ENCODE measurements around the gene RGS17. TPM values are rescaled to one million over a fixed set of nuclear protein-coding genes. Genes with fewer than 3 reads are reported as not detected.
A peak's percentile ranks its signal among the peaks of the same experiment; 100 is the strongest.

RGS17 gene
- total RNA-seq, 1 experiment from 2014 or later: 3.2 TPM

GRCh38 chr6:152982904-152983636 lies 148.0 kb downstream of the RGS17 start, which contains the start of gene FBXO5:
Gene FBXO5, minus strand, starts transcription at chr6:152983041. Its CDS starts 82 bp downstream, at chr6:152982959.
- Histone ChIP-seq H2BK15ac (ENCODE audit: low read depth, low read length) (no peak within 1 kb of the TSS), H3K79me1 (ENCODE audit: insufficient read depth, low read depth, low read length, poor library complexity, severe bottlenecking) (peaks cover 2% of the 10 kb centered on the region), H3T11ph (ENCODE audit: low read length) (no peak within 1 kb of the TSS), H3K9ac (ENCODE audit: extremely low read depth, insufficient read length, low read length) (peak within 1 kb of the TSS; percentile 96), H4K20me1 (ENCODE audit: control insufficient read depth, insufficient read depth, insufficient read length) (no peaks in the 10 kb centered on the region), H3K79me2 (ENCODE audit: insufficient read depth, low read length) (peaks cover 51% of the 10 kb centered on the region; the same call in 1 of the 2 replicates), H2AK5ac (ENCODE audit: insufficient read length, low read length) (no peak within 1 kb of the TSS), H3K23ac (ENCODE audit: insufficient read length, low read depth, low read length) (no peak within 1 kb of the TSS), H3K9me3 (ENCODE audit: control insufficient read depth, low read depth, low read length) (no peaks in the 10 kb centered on the region), H3K14ac (ENCODE audit: insufficient read depth, low read length) (peak within 1 kb of the TSS; percentile 97), H3K4me2 (ENCODE audit: insufficient read depth, insufficient read length, low read length) (peak within 1 kb of the TSS; percentile 95), H4K91ac (ENCODE audit: insufficient read length, low read depth, low read length) (no peak within 1 kb of the TSS), H4K5ac (ENCODE audit: insufficient read length, low read depth, low read length) (no peak within 1 kb of the TSS), H2BK120ac (ENCODE audit: low read depth, low read length, poor library complexity, severe bottlenecking) (peak within 1 kb of the TSS; percentile 89), H2BK12ac (ENCODE audit: insufficient read length, low read depth, low read length) (no peak within 1 kb of the TSS), H3K27me3 (ENCODE audit: insufficient read depth, low read length) (no peaks in the 10 kb centered on the region), H2AFZ (ENCODE audit: low read length) (peak within 1 kb of the TSS; percentile 86), H3K4me1 (ENCODE audit: insufficient read depth, low read length) (no peaks in the 10 kb centered on the region), H3K4ac (ENCODE audit: low read depth, low read length) (no peak within 1 kb of the TSS; the same call in 1 of the 2 replicates), H3K27ac (ENCODE audit: insufficient read length, low read depth, low read length) (peak within 1 kb of the TSS; percentile 76), H4K8ac (replicated peaks; ENCODE audit: insufficient read length, low read depth, low read length) (no peak within 1 kb of the TSS), H2BK20ac (ENCODE audit: low read depth, low read length, poor library complexity, severe bottlenecking) (no peak within 1 kb of the TSS), H2BK5ac (ENCODE audit: insufficient read length, low read length) (no peak within 1 kb of the TSS), H3K23me2 (ENCODE audit: insufficient read length, low read depth, low read length, poor library complexity, severe bottlenecking) (peaks cover 9% of the 10 kb centered on the region), H3K56ac (ENCODE audit: insufficient read length, low read depth, low read length) (peak within 1 kb of the TSS; percentile 51), H3K18ac (ENCODE audit: insufficient read length, low read depth, low read length) (peak within 1 kb of the TSS; percentile 96)
- Mint-ChIP-seq H3K27ac (peak within 1 kb of the TSS; percentile 99 to 100 (median 100)), H3K9me3 (no peaks in the 10 kb centered on the region; a peak in 1 of 5 replicates), H3K27me3 (ENCODE audit: low read depth) (no peaks in the 10 kb centered on the region; the same call in 1 of the 2 replicates), H3K4me3 (peak within 1 kb of the TSS; percentile 92 to 98), H3K36me3 (ENCODE audit: insufficient read depth in 1 of 3, low read depth in 3 of 3) (peaks cover 22 to 34% (median 22%) of the 10 kb centered on the region in 3 experiments; a peak in 6 of 7 replicates), H3K4me1 (peaks cover 38% of the 10 kb centered on the region in 2 experiments)
- DNase-seq: peak; percentile 98
- TF ChIP-seq CTCF (conservative IDR thresholded peaks at IDR 0.05): no peak
- no CpG with 5 or more reads among the region's 66 CpGs for WGBS (ENCODE audit: extremely low coverage, insufficient read length, low lambda C conversion rate)
